ENCODE data around the gene COQ8A.

DNA sequence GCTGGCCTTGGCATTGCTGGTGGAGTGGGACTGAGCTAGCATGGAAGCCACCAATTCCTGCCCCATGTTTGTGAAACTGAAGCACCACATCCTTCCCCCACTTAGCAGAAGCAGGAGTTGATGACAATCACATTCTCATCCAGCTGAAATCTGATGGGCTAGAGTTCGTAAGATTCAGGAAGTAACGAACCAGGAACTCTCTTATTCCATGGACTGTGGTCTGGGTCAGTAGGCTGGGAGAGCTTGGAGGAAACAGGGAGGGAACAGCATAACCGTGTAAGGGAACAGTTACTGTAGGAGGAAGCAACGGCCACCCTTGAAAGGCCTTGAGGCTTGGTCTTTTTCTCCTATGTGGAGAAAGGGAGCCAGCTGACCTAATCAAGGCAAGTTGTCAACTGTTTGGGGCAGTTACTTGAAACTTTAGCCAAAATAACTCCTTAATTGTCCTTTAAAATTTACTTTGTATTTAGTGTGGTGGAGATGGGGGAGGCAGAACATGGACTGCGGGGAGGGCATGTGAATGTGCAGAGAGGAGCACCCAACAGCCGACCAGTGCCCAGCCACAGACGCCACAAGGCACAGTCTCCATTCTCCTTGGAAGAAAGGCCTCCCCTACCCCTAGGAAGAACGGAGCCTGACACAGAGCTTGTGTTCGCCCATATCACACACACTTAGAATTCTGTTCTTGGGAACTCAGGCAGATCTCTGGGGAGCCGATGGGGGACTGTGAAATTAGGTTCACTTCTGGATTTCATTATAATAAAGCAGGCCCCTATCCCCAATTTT is 2.0 kb upstream of the COQ8A start:
- TF ChIP-seq, protein P1, sequence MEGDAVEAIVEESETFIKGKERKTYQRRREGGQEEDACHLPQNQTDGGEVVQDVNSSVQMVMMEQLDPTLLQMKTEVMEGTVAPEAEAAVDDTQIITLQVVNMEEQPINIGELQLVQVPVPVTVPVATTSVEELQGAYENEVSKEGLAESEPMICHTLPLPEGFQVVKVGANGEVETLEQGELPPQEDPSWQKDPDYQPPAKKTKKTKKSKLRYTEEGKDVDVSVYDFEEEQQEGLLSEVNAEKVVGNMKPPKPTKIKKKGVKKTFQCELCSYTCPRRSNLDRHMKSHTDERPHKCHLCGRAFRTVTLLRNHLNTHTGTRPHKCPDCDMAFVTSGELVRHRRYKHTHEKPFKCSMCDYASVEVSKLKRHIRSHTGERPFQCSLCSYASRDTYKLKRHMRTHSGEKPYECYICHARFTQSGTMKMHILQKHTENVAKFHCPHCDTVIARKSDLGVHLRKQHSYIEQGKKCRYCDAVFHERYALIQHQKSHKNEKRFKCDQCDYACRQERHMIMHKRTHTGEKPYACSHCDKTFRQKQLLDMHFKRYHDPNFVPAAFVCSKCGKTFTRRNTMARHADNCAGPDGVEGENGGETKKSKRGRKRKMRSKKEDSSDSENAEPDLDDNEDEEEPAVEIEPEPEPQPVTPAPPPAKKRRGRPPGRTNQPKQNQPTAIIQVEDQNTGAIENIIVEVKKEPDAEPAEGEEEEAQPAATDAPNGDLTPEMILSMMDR (IDR thresholded peaks at IDR 0.05) = no peak
- no peak for TF ChIP-seq POLR2A (IDR thresholded peaks at IDR 0.05)
